Esophagus (tissue), 2 donors: Measurements from ENCODE around the gene CUEDC2. TPM values are rescaled to one million over a fixed set of nuclear protein-coding genes. Genes with fewer than 3 reads are reported as not detected.

Source experiments
- H3K27ac ChIP-seq, 2 donors: one replicate each; pipeline ENCODE4 v1.5.1; 2013; ENCODE audit warnings: low read depth in 2 of 2, mild to moderate bottlenecking in 2 of 2, inconsistent platforms in 1 of 2, low read length in 1 of 2, moderate library complexity in 1 of 2
- H3K27me3 ChIP-seq, 2 donors: one replicate each; pipeline ENCODE4 v1.6.1; 2013; ENCODE audit warnings: low read length in 2 of 2, control low read depth in 1 of 2, mild to moderate bottlenecking in 1 of 2; ENCODE audit not compliant: insufficient read depth in 2 of 2, control insufficient read depth in 1 of 2
- H3K36me3 ChIP-seq, 2 donors: one replicate each; pipeline ENCODE4 v1.6.1; 2013; ENCODE audit warnings: low read length in 1 of 2; ENCODE audit not compliant: control insufficient read depth in 2 of 2, insufficient read depth in 2 of 2
- H3K4me1 ChIP-seq, 2 donors: one replicate each; pipeline ENCODE4 v1.6.1; 2013; ENCODE audit warnings: low read length in 1 of 2; ENCODE audit not compliant: control insufficient read depth in 2 of 2, insufficient read depth in 2 of 2
- H3K4me3 ChIP-seq, 2 donors: one replicate each; pipeline ENCODE4 v1.5.1; 2013; ENCODE audit warnings: low read length in 2 of 2, mild to moderate bottlenecking in 2 of 2, low read depth in 1 of 2, moderate library complexity in 1 of 2
- H3K9me3 ChIP-seq, 2 donors: one replicate each; pipeline ENCODE4 v1.6.1; 2013; ENCODE audit warnings: mild to moderate bottlenecking in 2 of 2, low read depth in 1 of 2, low read length in 1 of 2, moderate library complexity in 1 of 2; ENCODE audit not compliant: control insufficient read depth in 2 of 2, insufficient read depth in 1 of 2
- WGBS, 2 donors: extraction: QIAGEN DNeasy Blood & Tissue Kit; methylation state at CpG; one replicate each; pipeline ENCODE4 v1.1.7; 2013; 5-methylcytosine and 5-hydroxymethylcytosine counted together
- polyA plus RNA-seq, 2 donors: library from polyadenylated mRNA; stranded (reverse); fragments of 200-250 nt; gene quantifications; one replicate each; pipeline ENCODE4 v1.2.3, GENCODE V29; 2013
- donor health status: healthy with polysubstance abuse.
- donor health status: Bipolar disorder and iron deficiency.

CUEDC2 gene
- polyA plus RNA-seq, 2 donors = 16.3 to 30.3 TPM

GRCh38 chr10:102376901-102377300 is 55.5 kb downstream of the CUEDC2 start:
- Histone ChIP-seq H3K36me3 (peaks cover 24 to 39% of the 10 kb centered on the region in 2 donors), H3K4me1 (peaks cover 0 to 2% of the 10 kb centered on the region in 2 donors), H3K27me3 (no peaks in the 10 kb centered on the region), H3K27ac (no peak overlapping the region), H3K9me3 (no peaks in the 10 kb centered on the region), H3K4me3 (no peak overlapping the region)
- 92 to 93% methylated on average over 11 to 12 of the region's 12 CpGs for WGBS, 2 donors

GRCh38 chr10:102375867-102376266 is 56.5 kb downstream of the CUEDC2 start:
- H3K36me3 ChIP-seq = peaks cover 24 to 37% of the 10 kb centered on the region in 2 donors
- 86 to 91% methylated on average over 2 of the region's 2 CpGs for WGBS, 2 donors
- no peak overlapping the region for H3K4me3 ChIP-seq
- H3K9me3 ChIP-seq = peaks cover 0 to 1% of the 10 kb centered on the region in 2 donors
- H3K4me1 ChIP-seq = peaks cover 0 to 2% of the 10 kb centered on the region in 2 donors
- no peaks in the 10 kb centered on the region for H3K27me3 ChIP-seq
- H3K27ac ChIP-seq = no peak overlapping the region

GRCh38 chr10:102375250-102375649 is 57.1 kb downstream of the CUEDC2 start:
- no peak overlapping the region for H3K27ac ChIP-seq
- WGBS, 2 donors = 90 to 91% methylated on average over 7 of the region's 7 CpGs
- H3K9me3 ChIP-seq = peaks cover 0 to 7% of the 10 kb centered on the region in 2 donors
- peaks cover 29 to 40% of the 10 kb centered on the region in 2 donors for H3K36me3 ChIP-seq
- no peak overlapping the region for H3K4me3 ChIP-seq
- no peaks in the 10 kb centered on the region for H3K27me3 ChIP-seq
- H3K4me1 ChIP-seq = peaks cover 0 to 2% of the 10 kb centered on the region in 2 donors

Other genes with a start within 250 kb of the CUEDC2 start
- under 1 TPM in 1 of 2 donors, not detected in 1; 0.02 TPM for gene ELOVL3, start 206.3 kb downstream of the CUEDC2 start, polyA plus RNA-seq
- gene PITX3, start 191.1 kb downstream of the CUEDC2 start, polyA plus RNA-seq = not detected
- 10 to 100 TPM; 11.4 to 11.7 TPM for gene GBF1, start 187.0 kb downstream of the CUEDC2 start, polyA plus RNA-seq
- 10 to 100 TPM; 11.4 to 22.6 TPM for gene NFKB2, start 36.9 kb downstream of the CUEDC2 start, polyA plus RNA-seq
- gene PSD, start 13.8 kb downstream of the CUEDC2 start, polyA plus RNA-seq = 1 to 10 TPM; 1.1 to 2.1 TPM
- 10 to 100 TPM in 1 of 2 donors, 1 to 10 TPM in 1; 6.3 to 15.2 TPM for gene FBXL15, start 11.7 kb downstream of the CUEDC2 start, polyA plus RNA-seq
- under 1 TPM; 0.37 to 0.65 TPM for gene C10orf95, start 19.0 kb upstream of the CUEDC2 start, polyA plus RNA-seq
- gene ACTR1A, start 70.1 kb upstream of the CUEDC2 start, polyA plus RNA-seq = 10 to 100 TPM; 56.1 to 60.3 TPM
- 1 to 10 TPM; 2.9 to 6.0 TPM for gene SUFU, start 71.4 kb upstream of the CUEDC2 start, polyA plus RNA-seq
- 10 to 100 TPM; 26.4 to 33.3 TPM for gene TRIM8, start 211.9 kb upstream of the CUEDC2 start, polyA plus RNA-seq